GM06990 (cell line): ENCODE measurements around the gene RNF34.

Experiments
- DNase-seq: peaks from one replicate; pipeline ENCODE4 v3.0.0-alpha.2; 2011; ENCODE audit not compliant: insufficient read length; ENCODE audit errors: extremely low read depth
- H3K27me3 ChIP-seq: replicated peaks from 2 replicates; pipeline ENCODE4 v1.6.0; 2011; ENCODE audit warnings: low read length; ENCODE audit not compliant: control insufficient read depth, insufficient read depth
- H3K36me3 ChIP-seq: 2 replicates; pipeline ENCODE4 v1.5.1; 2011; ENCODE audit warnings: low read length; ENCODE audit not compliant: control insufficient read depth, insufficient read depth
- H3K4me3 ChIP-seq: replicated peaks from 2 replicates; pipeline ENCODE4 v1.5.1; 2011; ENCODE audit warnings: low read depth, mild to moderate bottlenecking, control low read depth, low read length
- CTCF ChIP-seq: IDR thresholded peaks from 2 replicates; pipeline ENCODE4 v1.5.1; 2011; ENCODE audit warnings: low read length, control low read depth, mild to moderate bottlenecking, inconsistent platforms; ENCODE audit not compliant: insufficient read depth, poor library complexity, severe bottlenecking

Gene RNF34

GRCh38 chr12:121432740-121433480 lies 33.0 kb downstream of the RNF34 start:
- no peak overlapping the region for H3K4me3 ChIP-seq
- no peak for TF ChIP-seq CTCF
- no peak for DNase-seq
- H3K27me3 ChIP-seq, result no peaks in the 10 kb centered on the region
- peaks cover 27% of the 10 kb centered on the region for H3K36me3 ChIP-seq

- Histone ChIP-seq H3K4me3 (no peak overlapping the region), H3K36me3 (peaks cover 38% of the 10 kb centered on the region), H3K27me3 (no peaks in the 10 kb centered on the region)
- no peak for TF ChIP-seq CTCF
- no peak for DNase-seq
These were observed 36.8 kb downstream of the RNF34 start for GRCh38 chr12:121436706-121437105.

- no peak for DNase-seq
- Histone ChIP-seq H3K36me3 (peaks cover 46% of the 10 kb centered on the region), H3K27me3 (no peaks in the 10 kb centered on the region), H3K4me3 (no peak overlapping the region)
- TF ChIP-seq CTCF, result no peak
These were observed 39.0 kb downstream of the RNF34 start for GRCh38 chr12:121438905-121439304.

GRCh38 chr12:121439715-121440114 lies 39.8 kb downstream of the RNF34 start:
- TF ChIP-seq CTCF, result no peak
- no peak for DNase-seq
- Histone ChIP-seq H3K4me3 (no peak overlapping the region), H3K36me3 (peaks cover 51% of the 10 kb centered on the region), H3K27me3 (no peaks in the 10 kb centered on the region)

- TF ChIP-seq CTCF, result no peak
- Histone ChIP-seq H3K4me3 (no peak overlapping the region), H3K27me3 (no peaks in the 10 kb centered on the region), H3K36me3 (peaks cover 50% of the 10 kb centered on the region)
- no peak for DNase-seq
These were observed 40.9 kb downstream of the RNF34 start for GRCh38 chr12:121440768-121441167.

GRCh38 chr12:121441555-121441954 lies 41.6 kb downstream of the RNF34 start:
- DNase-seq, result no peak
- Histone ChIP-seq H3K4me3 (no peak overlapping the region), H3K36me3 (peaks cover 50% of the 10 kb centered on the region), H3K27me3 (no peaks in the 10 kb centered on the region)
- TF ChIP-seq CTCF, result no peak
